Measurements from ENCODE around the gene EPHB1. TPM values are rescaled to one million over a fixed set of nuclear protein-coding genes. Genes with fewer than 3 reads are reported as not detected.
A peak's percentile ranks its signal among the peaks of the same experiment; 100 is the strongest.

EPHB1 gene
- total RNA-seq, 1 donor from 2014 or later: 1.8 TPM

- no peaks in the 10 kb centered on the region for H3K27me3 Mint-ChIP-seq
- no peaks in the 10 kb centered on the region for H3K36me3 Mint-ChIP-seq (ENCODE audit: insufficient read depth)
- no peak for DNase-seq (ENCODE audit: low spot score, unreplicated experiment)
- no peak overlapping the region for H3K27ac Mint-ChIP-seq
- H3K4me3 Mint-ChIP-seq (ENCODE audit: low read depth): no peak overlapping the region
- no peaks in the 10 kb centered on the region for H3K4me1 Mint-ChIP-seq (ENCODE audit: low read depth)
- peaks cover 4% of the 10 kb centered on the region for H3K9me3 Mint-ChIP-seq (ENCODE audit: low read depth)
- TF ChIP-seq CTCF (IDR thresholded peaks at IDR 0.05; ENCODE audit: unreplicated experiment): no peak
Measured at GRCh38 chr3:135075157-135075556, 280.1 kb downstream of the EPHB1 start.

GRCh38 chr3:135076341-135076740 lies 281.3 kb downstream of the EPHB1 start:
- H3K27ac Mint-ChIP-seq: no peak overlapping the region
- no peaks in the 10 kb centered on the region for H3K4me1 Mint-ChIP-seq (ENCODE audit: low read depth)
- TF ChIP-seq CTCF (IDR thresholded peaks at IDR 0.05; ENCODE audit: unreplicated experiment): no peak
- no peak for DNase-seq (ENCODE audit: low spot score, unreplicated experiment)
- H3K27me3 Mint-ChIP-seq: peaks cover 3% of the 10 kb centered on the region
- H3K9me3 Mint-ChIP-seq (ENCODE audit: low read depth): peaks cover 4% of the 10 kb centered on the region
- no peaks in the 10 kb centered on the region for H3K36me3 Mint-ChIP-seq (ENCODE audit: insufficient read depth)
- H3K4me3 Mint-ChIP-seq (ENCODE audit: low read depth): no peak overlapping the region

- H3K36me3 Mint-ChIP-seq (ENCODE audit: insufficient read depth): no peaks in the 10 kb centered on the region
- H3K4me3 Mint-ChIP-seq (ENCODE audit: low read depth): no peak overlapping the region
- no peaks in the 10 kb centered on the region for H3K4me1 Mint-ChIP-seq (ENCODE audit: low read depth)
- H3K9me3 Mint-ChIP-seq (ENCODE audit: low read depth): peaks cover 4% of the 10 kb centered on the region
- no peak overlapping the region for H3K27ac Mint-ChIP-seq
- no peak for TF ChIP-seq CTCF (IDR thresholded peaks at IDR 0.05; ENCODE audit: unreplicated experiment)
- no peak for DNase-seq (ENCODE audit: low spot score, unreplicated experiment)
- H3K27me3 Mint-ChIP-seq: peaks cover 3% of the 10 kb centered on the region
Measured at GRCh38 chr3:135077186-135077585, 282.1 kb downstream of the EPHB1 start.

GRCh38 chr3:135078283-135078682 lies 283.2 kb downstream of the EPHB1 start:
- TF ChIP-seq CTCF (IDR thresholded peaks at IDR 0.05; ENCODE audit: unreplicated experiment): peak; percentile 24
- Mint-ChIP-seq H3K27me3 (peaks cover 12% of the 10 kb centered on the region), H3K27ac (no peak overlapping the region), H3K4me1 (ENCODE audit: low read depth) (no peaks in the 10 kb centered on the region), H3K9me3 (ENCODE audit: low read depth) (peaks cover 4% of the 10 kb centered on the region), H3K36me3 (ENCODE audit: insufficient read depth) (no peaks in the 10 kb centered on the region), H3K4me3 (ENCODE audit: low read depth) (no peak overlapping the region)
- DNase-seq (ENCODE audit: low spot score, unreplicated experiment): no peak

GRCh38 chr3:135079095-135079494 lies 284.0 kb downstream of the EPHB1 start:
- no peak for DNase-seq (ENCODE audit: low spot score, unreplicated experiment)
- Mint-ChIP-seq H3K9me3 (ENCODE audit: low read depth) (no peaks in the 10 kb centered on the region), H3K4me1 (ENCODE audit: low read depth) (no peaks in the 10 kb centered on the region), H3K36me3 (ENCODE audit: insufficient read depth) (no peaks in the 10 kb centered on the region), H3K4me3 (ENCODE audit: low read depth) (no peak overlapping the region), H3K27ac (no peak overlapping the region), H3K27me3 (peaks cover 12% of the 10 kb centered on the region)
- no peak for TF ChIP-seq CTCF (IDR thresholded peaks at IDR 0.05; ENCODE audit: unreplicated experiment)
